ENCODE data around the gene ADAP1. TPM values are rescaled to one million over a fixed set of nuclear protein-coding genes. Genes with fewer than 3 reads are reported as not detected.

ADAP1 gene
- total RNA-seq, 4 donors from 2014 or later = 41.9 to 94.2 (median 78.3) TPM

GRCh38 chr7:977326-978048 is 23.0 kb upstream of the ADAP1 start:
- 79% methylated on average over 8 of the region's 19 CpGs for WGBS

GRCh38 chr7:976901-977325 is 22.4 kb upstream of the ADAP1 start:
- WGBS = 86% methylated on average over 19 of the region's 19 CpGs
- intact Hi-C loops (cut with DNase I) = no loop called here

More at GRCh38 chr7:977326-978048, 23.0 kb upstream of the ADAP1 start:
- Histone ChIP-seq H3K27me3 (peaks cover 0 to 6% (median 0%) of the 10 kb centered on the region in 4 donors), H3K27ac (replicated peaks in 1 of 4) (peak overlapping the region in 3 of 4 donors; percentile 6 to 31 (median 10)), H3K4me3 (no peak overlapping the region), H3K9me3 (no peaks in the 10 kb centered on the region), H3K36me3 (peaks cover 8 to 11% (median 10%) of the 10 kb centered on the region in 4 donors), H3K4me1 (peaks cover 24 to 37% (median 32%) of the 10 kb centered on the region in 4 donors)
- no peak for DNase-seq (ENCODE audit: extremely low spot score)
- TF ChIP-seq POLR2A (IDR thresholded peaks at IDR 0.05; ENCODE audit: low read depth) (no peak), POLR2AphosphoS5 (IDR thresholded peaks at IDR 0.05) (no peak), EP300 (IDR thresholded peaks at IDR 0.05) (no peak), CTCF (IDR thresholded peaks at IDR 0.05) (no peak)
- intact Hi-C loops (cut with DNase I) = no loop called here

GRCh38 chr7:975702-976473 is 21.4 kb upstream of the ADAP1 start:
- H3K4me3 ChIP-seq = peak overlapping the region; percentile 88 to 99 (median 97)
- intact Hi-C loops (cut with DNase I) = no loop called here
- peaks cover 32 to 49% (median 46%) of the 10 kb centered on the region in 4 donors for H3K4me1 ChIP-seq
- DNase-seq (ENCODE audit: extremely low spot score) = no peak
- TF ChIP-seq EP300 (IDR thresholded peaks at IDR 0.05) (no peak), CTCF (IDR thresholded peaks at IDR 0.05) (no peak), POLR2AphosphoS5 (IDR thresholded peaks at IDR 0.05) (no peak), POLR2A (IDR thresholded peaks at IDR 0.05; ENCODE audit: low read depth) (no peak)
- H3K27me3 ChIP-seq = no peaks in the 10 kb centered on the region
- peak overlapping the region; percentile 90 to 99 (median 96) for H3K27ac ChIP-seq (replicated peaks in 1 of 4)
- peaks cover 24 to 27% (median 26%) of the 10 kb centered on the region in 4 donors for H3K36me3 ChIP-seq
- H3K9me3 ChIP-seq = no peaks in the 10 kb centered on the region
- WGBS = 53% methylated on average over 20 of the region's 28 CpGs

More at GRCh38 chr7:976901-977325, 22.4 kb upstream of the ADAP1 start:
- Histone ChIP-seq H3K9me3 (no peaks in the 10 kb centered on the region), H3K4me1 (peaks cover 30 to 42% (median 38%) of the 10 kb centered on the region in 4 donors), H3K36me3 (peaks cover 14 to 17% (median 16%) of the 10 kb centered on the region in 4 donors), H3K27ac (replicated peaks in 1 of 4) (peak overlapping the region in 3 of 4 donors; percentile 6 to 31 (median 10)), H3K27me3 (peaks cover 0 to under 1% (median 0%) of the 10 kb centered on the region in 4 donors), H3K4me3 (no peak overlapping the region)
- TF ChIP-seq CTCF (IDR thresholded peaks at IDR 0.05) = no peak
- TF ChIP-seq POLR2AphosphoS5 (IDR thresholded peaks at IDR 0.05) = no peak
- no peak for DNase-seq (ENCODE audit: extremely low spot score)

GRCh38 chr7:974820-975681 is 20.6 kb upstream of the ADAP1 start, which contains the start of gene COX19:
TSS of gene COX19 (minus strand) at chr7:975549. CDS start at chr7:975509, 40 bp downstream.
- H3K27ac ChIP-seq (replicated peaks in 1 of 4) = peak within 1 kb of the TSS; percentile 90 to 99 (median 96)
- TF ChIP-seq POLR2AphosphoS5 (IDR thresholded peaks at IDR 0.05) = peak; percentile 92 to 94
- TF ChIP-seq EP300 (IDR thresholded peaks at IDR 0.05) = no peak
- TF ChIP-seq CTCF (IDR thresholded peaks at IDR 0.05) = peak in 1 of 3 experiments; percentile 24
- peak; percentile 82 for TF ChIP-seq POLR2A (IDR thresholded peaks at IDR 0.05; ENCODE audit: low read depth)
- peaks cover 27 to 36% (median 33%) of the 10 kb centered on the region in 4 donors for H3K36me3 ChIP-seq
- WGBS = under 1% methylated on average over 28 of the region's 78 CpGs
- H3K4me1 ChIP-seq = peaks cover 32 to 55% (median 48%) of the 10 kb centered on the region in 4 donors
- intact Hi-C loops (cut with DNase I) = no loop called here
- peak; percentile 96 for DNase-seq (ENCODE audit: extremely low spot score)
- no peaks in the 10 kb centered on the region for H3K27me3 ChIP-seq
- H3K9me3 ChIP-seq = no peaks in the 10 kb centered on the region
- H3K4me3 ChIP-seq = peak within 1 kb of the TSS; percentile 88 to 99 (median 97)
